NCI-H2107 treated with DMSO at 0.1 percent for 48 hours (cell line): ENCODE measurements around the gene SEMA3B.
"Not testable (repeated sequence)": the region's sequence is repeated elsewhere in the genome, so short reads cannot be mapped to it uniquely, and the experiment has no call there.

Experiments used
- DNase-seq: peaks from one replicate; lab custom pipeline; 2025; ENCODE audit not compliant: unreplicated experiment; lab: John Stamatoyannopoulos, UW

Gene SEMA3B

DNA sequence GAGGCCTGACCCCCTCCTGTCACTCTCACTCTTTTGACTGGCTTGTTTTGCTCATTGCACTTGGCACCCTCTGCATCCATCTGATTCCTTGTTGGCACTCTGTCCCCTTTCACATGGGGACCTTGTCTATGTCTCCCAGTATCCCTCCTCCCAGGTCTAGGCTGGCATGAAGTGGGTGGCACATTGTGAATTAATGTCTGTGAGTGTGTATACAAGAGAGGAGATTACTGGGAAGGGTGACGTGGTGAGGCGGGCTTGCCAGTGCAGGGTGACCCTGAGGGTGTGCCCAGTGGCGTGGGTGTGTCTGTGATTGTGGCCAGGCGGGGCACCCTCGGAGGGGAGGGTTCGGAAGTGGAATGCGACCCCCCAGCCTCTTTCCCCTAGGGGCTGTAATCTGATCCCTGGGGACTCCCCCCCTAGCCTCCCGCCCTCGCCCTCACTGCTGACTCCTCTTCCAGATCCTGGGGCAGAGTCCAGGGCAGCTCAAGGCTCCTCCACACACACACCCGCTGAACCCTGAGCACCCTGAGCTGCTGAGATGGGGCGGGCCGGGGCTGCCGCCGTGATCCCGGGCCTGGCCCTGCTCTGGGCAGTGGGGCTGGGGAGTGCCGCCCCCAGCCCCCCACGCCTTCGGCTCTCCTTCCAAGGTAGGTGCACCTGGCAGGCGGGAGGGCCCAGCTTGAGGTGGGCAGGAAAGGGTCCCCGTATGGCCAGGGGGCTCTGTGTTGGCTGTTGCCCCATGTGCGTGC is at the start of gene SEMA3B:
Gene SEMA3B, plus strand, starts transcription at position 445 of the 749 bp plus-strand sequence. Its CDS starts 94 bp downstream, at position 539.
- no peak for DNase-seq

DNA sequence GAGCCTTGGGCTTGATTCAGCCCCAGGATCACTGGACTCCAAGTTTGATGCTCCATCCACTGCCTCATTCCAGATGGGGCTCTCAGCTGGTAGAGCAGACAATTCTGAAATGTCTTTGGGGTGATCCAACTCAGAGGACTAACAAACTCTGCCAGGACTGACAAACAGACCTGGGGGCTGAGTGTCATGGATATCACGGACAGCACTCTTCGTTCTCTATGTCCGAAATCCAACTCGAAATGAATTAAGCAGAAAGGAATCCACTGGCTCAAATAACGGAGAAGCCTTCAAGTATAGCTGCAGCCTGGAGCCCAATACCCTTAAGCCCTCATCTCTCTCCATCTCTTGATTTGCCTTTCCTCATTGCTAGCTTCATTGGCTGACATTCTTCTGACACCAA is 49.7 kb upstream of the SEMA3B start:
- DNase-seq: no peak

DNA sequence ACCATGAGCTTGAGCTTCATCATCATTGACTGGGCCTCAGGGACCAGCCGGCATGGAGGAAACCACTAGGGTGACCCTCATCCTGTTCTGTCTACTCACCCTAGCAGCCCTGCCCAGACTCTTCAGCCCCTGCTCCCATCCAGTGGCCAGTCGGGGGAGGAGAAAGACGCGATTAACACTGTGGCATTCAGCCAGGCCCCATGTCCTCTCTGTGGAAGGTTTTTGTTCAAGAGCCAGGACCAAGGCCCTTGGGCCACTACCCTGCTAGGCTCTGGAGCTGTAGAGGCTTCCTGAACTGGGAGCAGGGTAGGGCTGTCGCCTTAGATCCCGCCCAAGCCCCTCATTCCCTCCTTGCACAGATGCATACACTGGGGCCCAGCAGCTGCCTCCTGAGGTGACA is 48.8 kb upstream of the SEMA3B start:
- DNase-seq: no peak

DNA sequence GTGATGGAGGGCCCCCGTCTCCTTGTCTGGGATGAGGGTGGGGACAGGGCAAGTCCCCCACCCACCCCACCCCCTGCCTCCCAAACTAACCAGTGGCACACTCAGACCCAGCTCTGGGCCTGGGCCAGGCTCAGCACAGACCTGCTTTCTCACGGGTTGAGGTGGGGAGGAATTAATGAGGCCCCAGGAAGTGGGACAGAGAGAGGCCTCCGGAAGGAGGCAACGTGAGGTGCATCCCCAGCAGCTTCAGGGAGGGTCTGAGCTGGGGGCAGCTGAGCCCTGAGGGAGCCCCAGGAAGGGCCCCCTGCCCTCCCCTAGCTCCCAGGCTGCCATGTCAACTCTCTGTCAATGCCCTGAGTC is 47.9 kb upstream of the SEMA3B start:
- no peak for DNase-seq

DNA sequence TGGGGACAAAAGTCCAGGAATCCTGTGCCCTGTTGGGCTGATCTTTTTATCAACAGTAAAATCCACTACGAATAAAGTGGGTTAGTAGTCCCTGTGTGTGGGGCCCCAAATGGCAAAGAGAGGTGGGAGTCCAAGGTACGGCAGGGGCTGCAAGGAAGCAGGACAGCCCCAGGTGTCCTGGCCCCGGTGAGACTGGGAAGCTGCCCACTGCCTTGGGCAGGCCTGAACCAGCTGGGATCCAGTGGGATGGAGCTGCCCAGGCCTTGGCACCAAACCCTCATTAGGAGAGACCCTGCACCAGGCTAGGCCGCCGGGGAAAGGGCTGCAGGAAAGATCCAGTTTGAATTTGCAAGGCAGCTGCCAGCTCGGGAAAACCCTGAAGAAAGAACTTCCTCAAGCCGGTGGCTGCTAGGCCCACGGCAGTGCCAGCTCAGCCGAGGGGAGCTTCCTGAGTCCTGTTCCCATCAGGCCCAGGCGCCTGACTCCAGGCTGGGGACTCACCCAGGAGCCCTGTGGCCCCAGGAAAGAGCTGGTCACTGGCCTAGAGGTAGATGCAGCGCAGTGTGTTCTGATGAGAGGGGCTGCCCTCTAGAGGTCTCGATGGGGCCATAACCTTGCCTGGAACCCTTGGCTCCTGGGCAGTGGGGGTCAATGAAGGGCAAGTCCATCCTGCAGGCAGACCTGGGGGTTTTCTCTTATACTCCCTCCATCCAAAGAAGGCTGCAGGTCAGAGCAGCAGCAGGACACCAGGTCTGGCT is 47.4 kb upstream of the SEMA3B start:
- DNase-seq: no peak

DNA sequence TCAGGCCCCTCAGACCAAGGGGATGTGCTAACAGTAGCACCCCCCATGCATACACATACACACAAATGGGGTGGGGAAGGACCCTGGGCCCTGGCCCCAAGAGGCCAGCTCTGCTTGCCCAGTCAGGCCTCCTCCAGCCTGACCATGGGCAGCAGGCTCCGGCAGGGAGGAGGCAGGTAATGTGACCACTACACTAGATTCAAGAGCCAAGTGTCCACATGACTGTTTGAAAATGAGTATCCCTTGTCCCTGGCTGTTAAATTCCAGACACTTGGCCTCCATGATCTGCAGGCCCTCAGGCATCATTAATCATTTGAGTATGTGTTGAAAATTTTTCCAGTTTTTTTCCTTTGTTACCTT is 46.8 kb upstream of the SEMA3B start:
- no peak for DNase-seq

DNA sequence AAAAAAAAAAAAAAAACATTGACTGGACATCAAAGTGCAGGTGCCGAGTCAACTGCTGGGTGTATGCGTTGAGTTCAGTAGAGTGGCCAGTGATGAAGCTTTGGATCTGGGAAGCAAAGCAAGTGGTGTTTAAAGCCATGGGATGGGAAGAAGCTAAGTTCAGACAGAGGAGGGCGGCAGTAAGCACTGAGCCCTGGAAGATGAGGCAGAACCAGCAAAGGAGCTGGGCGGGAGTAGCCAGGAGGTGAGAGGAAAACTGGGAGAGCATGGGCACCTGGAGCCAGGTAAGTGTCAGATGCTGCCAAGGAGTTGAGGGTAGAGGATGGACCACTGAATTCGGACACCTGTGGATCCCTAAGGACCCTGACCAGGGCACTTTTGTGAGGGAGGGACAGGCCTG is 44.3 kb upstream of the SEMA3B start:
- DNase-seq: no peak

DNA sequence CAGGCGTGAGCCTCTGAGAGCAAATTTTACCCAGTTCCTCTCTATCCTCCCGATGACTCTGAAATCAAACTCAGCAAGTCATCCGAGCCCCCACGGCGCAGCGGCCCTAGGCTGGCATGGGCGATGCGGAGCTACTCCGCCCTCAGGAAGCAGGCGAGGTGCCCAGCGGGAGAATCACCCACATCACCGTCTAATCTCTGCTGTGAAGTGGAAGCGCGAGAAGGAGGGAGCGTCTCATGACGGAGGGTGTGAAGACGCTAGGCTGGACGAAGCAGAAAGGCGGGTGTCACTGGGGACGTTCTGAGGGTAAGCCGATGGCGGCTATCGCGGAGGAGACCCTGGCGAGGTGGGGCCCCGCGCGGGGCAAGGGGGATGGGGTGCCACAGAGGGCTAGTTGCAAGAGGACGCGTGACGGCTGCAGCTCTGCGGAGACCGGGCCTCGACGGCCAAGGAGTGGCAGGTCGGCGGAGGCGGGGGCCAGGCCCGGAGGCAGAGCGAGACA is 42.0 kb upstream of the SEMA3B start:
- no peak for DNase-seq

DNA sequence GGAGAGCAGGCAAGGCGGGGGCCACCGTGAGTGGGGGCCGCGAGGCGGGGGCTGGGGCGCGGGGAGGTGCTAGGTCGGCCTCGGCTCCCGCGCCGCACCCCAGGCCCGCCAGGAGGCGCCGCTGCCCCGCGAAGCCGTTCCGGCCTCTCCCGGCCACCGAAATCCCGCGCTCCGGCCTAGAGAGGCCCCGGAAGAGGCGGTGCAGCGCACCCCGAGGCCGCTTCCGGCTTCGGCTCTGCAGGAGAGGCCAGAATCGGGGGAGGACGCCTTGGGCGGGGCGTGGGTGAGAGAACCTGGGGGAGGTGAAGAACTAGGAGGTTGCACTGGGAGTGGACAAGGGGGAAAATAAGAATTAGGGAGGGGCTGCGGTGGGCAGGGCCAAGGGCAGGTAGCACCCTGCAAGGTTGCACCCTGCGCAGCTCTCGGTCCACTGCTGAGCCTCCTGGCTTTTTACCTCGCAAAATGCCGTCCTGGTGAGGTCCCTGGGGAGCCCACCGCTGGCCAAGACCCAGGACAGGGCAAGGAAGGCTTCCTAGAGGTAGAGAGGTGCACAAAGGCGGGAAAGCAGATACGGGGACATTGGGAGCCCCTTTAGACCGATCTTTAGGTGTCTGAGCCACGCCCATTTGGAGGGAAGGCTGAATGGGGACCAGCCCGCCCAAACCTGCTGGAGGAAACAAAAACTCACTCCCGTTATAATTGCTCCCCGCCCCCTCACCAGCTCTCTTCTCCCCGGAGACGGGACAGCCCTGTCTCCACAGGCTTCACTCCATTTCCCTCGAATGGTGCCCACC is 41.4 kb upstream of the SEMA3B start:
- peak; percentile 66 for DNase-seq

DNA sequence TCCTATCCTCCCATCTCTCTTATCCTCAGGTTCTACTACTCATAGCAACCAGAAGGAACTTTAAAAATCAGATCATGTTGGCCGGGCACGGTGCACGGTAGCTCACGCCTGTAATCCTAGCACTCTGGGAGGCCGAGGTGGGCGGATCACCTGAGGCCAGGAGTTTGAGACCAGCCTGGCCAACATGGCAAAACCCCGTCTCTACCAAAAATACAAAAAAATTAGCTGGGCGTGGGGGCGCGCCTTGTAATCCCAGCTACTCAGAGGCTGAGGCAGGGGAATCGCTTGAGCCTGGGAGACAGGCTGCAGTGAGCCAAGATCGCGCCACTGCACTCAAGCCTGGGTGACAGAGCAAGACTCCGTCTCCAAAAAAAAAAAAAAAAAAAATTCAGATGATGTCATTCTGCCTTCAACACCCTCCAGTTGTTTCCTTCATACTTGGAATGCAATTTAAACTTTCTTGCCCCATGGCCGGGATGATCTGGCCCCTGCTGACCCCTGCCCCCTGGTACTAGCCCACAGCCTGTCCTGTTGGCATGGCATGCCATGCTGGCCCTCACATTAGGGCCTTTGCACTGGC is 40.7 kb upstream of the SEMA3B start:
- DNase-seq: not testable (repeated sequence)

DNA sequence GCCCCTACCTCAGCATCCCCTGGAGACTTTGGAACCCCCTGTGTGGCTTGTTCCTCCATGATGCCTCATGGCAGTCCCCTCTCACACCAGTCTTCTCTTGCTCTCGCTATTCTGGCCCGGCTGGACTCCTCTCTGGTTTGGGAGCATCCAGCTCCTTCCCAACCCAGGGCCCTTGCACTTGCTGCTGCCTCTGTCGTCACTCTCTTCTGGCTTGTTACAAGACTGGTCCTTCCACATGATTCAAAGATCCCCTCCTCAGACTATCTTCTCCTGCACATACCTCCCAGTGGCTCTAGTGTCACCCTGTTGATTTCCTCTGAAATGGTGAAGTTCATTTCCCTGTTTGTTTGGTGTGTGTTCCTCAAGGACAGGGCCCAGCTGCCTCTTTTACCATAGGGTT is 39.5 kb upstream of the SEMA3B start:
- DNase-seq: no peak

DNA sequence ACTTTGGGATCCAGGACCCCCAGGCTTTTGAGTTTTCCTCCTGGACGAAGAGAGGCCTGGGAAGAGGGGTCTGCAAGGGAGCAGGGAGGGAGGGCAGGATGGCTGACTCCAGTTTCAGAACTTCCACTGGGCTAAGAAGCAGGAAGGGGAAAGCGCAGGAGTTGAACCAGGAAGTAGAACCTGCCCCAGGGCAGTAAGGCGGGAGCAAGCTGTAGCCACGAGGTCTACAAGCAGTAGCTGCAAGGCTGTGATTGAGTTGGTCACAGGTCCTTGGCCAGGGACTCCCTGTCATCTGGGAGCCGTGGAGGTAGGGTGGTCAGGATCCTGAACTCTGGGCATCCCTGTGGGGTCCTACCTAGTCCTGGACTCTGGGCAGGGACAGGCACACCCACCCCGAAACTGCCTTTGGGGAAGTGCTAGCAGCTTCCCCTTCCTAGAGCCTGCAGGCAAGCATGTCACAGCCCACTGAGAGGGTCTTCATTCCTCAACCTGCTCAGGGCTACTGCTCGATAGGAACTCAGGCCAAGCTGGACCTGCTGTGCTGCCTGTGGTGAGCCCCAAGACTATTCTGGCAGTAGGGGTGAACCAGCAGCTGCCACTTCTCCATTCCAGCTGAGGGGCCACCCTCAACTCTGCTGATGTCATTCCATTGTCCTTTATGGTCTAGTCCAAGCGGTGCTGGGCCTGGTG is 38.7 kb upstream of the SEMA3B start:
- no peak for DNase-seq

DNA sequence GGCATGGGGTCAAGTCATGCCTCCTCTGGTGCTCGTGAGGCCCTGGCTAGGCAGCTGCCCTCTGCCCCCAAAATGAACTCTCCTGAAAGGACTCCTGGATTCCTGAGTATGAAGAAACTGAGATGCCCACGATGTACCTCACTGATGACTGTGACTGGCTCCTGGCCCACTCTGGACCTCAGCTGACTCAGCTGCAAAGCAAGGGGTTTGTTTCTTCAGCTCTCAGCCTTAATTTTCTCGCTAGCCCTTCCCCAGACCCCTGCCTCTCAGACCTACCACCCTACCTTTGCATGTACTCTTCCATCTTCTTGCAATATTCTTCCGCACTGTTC is 38.2 kb upstream of the SEMA3B start:
- no peak for DNase-seq

DNA sequence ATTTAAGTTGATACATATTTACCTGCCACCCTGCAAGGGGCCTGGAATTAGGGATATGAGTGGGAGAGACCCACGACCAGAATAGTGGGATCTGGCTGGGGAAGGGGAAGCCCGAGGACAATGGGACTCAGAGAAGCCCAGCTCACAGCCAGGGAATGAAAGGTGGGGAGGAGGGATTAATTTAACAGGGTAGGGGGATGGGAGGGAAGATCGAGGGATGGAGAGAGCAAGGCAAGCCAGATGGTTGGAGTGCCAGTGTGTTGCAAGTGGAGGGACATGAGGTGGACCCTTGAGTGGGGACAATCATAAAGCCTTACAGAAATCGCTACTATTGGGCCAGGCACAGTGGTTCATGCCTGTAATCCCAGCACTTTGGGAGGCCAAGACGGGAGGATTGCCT is 37.4 kb upstream of the SEMA3B start:
- no peak for DNase-seq

DNA sequence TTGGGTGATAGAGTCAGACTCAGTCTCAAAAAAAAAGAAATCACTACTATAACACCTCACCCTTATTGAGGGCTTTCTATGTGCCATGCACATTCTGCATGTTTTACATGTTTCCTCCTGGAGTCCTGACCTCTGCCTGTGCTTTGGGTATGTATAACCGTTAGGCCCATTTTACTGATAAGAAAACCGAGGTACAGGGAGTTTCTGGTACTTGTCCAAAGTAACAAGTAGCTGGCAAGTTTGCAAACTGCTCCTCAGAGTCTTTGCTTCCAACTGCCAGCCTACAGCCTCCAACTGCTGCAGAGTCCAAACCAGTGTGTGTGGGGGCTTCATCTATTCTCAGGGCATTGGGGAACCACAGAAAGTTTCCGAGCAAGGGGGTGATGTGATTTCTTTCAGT is 36.6 kb upstream of the SEMA3B start:
- DNase-seq: no peak

DNA sequence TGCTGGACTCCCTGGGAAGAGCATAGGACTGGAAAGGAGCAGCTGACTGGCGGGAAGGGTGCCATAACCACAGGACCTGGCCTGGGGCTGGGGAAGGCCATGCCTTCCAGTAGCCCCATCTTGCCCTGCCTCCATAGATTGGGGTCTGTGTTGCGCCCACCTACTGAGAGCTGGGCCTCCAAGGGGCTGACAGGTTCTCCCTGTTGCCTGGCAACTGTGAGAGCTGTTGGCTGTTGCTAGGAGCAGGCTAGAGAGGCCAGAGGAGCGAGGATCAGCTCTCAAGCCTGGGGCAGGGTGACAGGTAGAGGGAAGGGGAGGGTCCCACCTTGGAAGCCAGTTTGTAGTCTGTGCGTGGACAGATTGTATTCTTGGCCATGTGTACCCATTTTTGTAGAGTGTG is 35.8 kb upstream of the SEMA3B start:
- DNase-seq: no peak

DNA sequence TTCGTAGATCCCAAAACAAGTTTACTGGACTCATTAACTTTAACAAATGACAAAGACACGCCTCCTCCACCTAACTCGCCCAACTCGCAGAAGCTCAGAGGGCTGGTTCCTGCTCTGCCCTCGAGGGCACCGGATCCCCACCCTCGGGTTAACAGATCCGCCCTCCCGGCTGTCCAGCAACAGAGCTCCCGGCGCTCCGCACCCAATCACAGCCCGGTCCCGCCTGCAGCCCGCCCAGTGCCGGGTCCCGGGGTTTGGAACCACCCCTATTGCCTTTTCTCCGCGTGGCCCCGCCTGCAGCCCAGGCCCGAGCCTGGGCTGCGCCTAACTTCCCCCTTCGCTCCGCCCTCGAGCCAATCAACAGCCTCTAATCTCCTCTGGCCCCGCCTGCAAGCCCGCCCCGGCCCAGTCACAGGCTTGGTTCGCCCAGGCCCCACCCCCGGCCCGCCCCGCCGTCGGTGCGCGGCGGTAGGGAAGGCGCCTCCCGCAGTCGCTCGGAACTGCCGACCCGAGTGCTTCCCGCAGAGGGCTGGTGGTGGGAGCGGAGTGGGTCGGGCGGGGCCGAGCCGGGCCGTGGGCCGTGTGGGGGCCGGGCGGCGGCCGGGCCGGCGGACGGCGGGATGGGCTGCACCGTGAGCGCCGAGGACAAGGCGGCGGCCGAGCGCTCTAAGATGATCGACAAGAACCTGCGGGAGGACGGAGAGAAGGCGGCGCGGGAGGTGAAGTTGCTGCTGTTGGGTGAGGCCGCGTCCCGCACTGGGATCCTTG is 33.0 kb upstream of the SEMA3B start, which contains the start of gene GNAI2:
Gene GNAI2, plus strand, starts transcription at position 489 of the 768 bp plus-strand sequence. Its CDS starts 132 bp downstream, at position 621.
- peak; percentile 86 for DNase-seq

DNA sequence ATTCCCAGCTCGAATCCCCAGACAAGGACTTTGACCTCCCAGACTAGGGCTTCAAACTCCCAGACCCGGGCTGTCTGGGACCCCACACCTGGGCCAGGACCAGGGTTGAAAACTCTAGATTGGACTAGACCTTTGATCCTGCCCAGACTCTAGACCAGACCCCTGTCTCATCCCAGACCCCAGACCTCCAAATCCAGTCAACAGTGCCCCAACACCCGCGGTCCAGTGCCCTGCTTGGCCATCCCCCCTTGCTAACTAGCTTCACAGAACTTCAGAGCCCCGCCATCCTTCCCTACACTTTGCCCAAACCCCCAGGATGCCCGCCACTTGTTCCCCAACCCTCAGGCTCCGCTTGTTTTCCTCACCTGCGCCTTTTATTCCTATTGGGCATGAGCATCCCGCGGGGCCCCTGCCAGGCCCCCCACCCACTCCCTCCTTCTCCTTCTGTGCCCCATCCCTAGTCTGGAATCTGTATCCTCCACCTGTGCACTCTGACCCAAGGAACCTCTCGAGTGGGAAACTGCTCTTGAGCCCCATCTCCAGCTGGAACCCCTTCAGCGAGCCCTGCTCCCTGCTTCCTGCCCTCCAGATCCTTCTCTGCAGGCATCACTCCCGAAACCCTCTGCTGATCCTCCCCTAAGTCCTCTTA is 32.3 kb upstream of the SEMA3B start:
- no peak for DNase-seq

DNA sequence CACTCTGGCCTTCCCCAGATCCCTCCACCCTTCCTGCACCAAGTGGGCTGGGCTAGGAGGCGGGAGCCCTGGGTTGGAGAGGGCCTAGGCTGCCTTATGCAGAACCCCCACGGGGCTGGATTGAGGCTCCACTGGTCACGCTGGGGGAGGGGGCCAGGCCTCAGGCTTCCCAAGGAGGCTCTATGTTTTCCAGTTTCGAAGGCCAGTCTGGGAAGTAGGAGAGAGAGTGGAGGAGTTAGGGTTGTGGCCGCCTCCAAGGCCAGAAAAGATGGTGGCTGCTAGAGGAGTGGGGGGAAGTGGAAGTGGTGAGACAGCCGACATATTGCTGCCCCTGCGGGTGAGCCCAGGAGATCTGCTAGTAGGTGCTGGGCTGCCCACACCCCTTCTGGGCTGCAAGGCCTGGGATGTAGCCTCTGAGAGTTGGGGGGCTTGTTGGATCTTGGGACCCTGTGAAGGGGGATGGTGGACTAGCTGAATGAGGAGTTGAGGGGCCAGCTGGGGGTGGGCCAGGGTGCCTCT is 31.8 kb upstream of the SEMA3B start:
- no peak for DNase-seq
